ENCODE measurements around the gene TPSAB1.

GRCh38 chr16:1212616-1213194 lies 27.8 kb upstream of the TPSAB1 start:
- TF ChIP-seq CTCF (conservative IDR thresholded peaks at IDR 0.05) (no peak), EZH2 (IDR thresholded peaks at IDR 0.05; ENCODE audit: low read depth) (no peak)

Measured in PC-9 (cell line).